ENCODE data around the gene SIGLEC11. TPM values are rescaled to one million over a fixed set of nuclear protein-coding genes. Genes with fewer than 3 reads are reported as not detected.
"Not testable (repeated sequence)": the region's sequence is repeated elsewhere in the genome, so short reads cannot be mapped to it uniquely, and the experiment has no call there.

The SIGLEC11 gene
- total RNA-seq, 2 donors from 2014 or later: 0.32 to 0.45 TPM

DNA sequence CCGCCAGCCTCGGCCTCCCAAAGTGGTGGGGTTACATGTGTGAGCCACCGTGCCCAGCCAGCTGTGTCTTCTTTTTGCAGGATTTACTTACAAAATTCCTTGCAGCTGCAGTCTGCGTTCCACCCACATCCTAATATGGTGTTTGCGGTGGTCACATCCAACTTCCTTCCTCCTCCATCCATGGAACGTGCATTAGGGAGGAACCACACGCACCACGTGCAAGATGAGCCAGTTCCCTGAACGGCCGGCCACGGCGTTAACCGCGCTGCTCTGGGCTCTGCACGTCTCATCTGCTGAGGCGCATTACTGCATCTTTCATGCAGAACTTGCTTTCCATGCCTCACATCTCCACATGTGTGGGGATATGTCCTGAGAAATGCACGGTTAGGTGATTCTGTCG is 13.0 kb upstream of the SIGLEC11 start:
- Histone ChIP-seq H3K4me1 (no peaks in the 10 kb centered on the region), H3K27me3 (peaks cover under 1% of the 10 kb centered on the region), H3K4me3 (no peak overlapping the region), H3K27ac (no peak overlapping the region), H3K9ac (ENCODE audit: low read depth in 2 of 2, low read length in 2 of 2) (peak overlapping the region in 1 of 2 donors; percentile 12), H3K9me3 (no peaks in the 10 kb centered on the region), H3K36me3 (no peaks in the 10 kb centered on the region)
- TF ChIP-seq CTCF (IDR thresholded peaks at IDR 0.05): no peak
- intact Hi-C loops (cut with DNase I): no loop called here
- DNase-seq: no peak

- intact Hi-C loops (cut with DNase I): no loop called here
- Histone ChIP-seq H3K27me3 (peaks cover 8% of the 10 kb centered on the region), H3K4me3 (no peak overlapping the region), H3K9me3 (no peaks in the 10 kb centered on the region), H3K9ac (ENCODE audit: low read depth in 2 of 2, low read length in 2 of 2) (no peak overlapping the region), H3K4me1 (no peaks in the 10 kb centered on the region), H3K27ac (no peak overlapping the region), H3K36me3 (no peaks in the 10 kb centered on the region)
- TF ChIP-seq CTCF (IDR thresholded peaks at IDR 0.05): no peak
- DNase-seq: no peak
Observed at GRCh38 chr19:49972841-49973240, 11.9 kb upstream of the SIGLEC11 start.

- no peak for TF ChIP-seq CTCF (IDR thresholded peaks at IDR 0.05)
- Histone ChIP-seq H3K4me1 (no peaks in the 10 kb centered on the region), H3K9me3 (no peaks in the 10 kb centered on the region), H3K27ac (no peak overlapping the region), H3K36me3 (no peaks in the 10 kb centered on the region), H3K9ac (ENCODE audit: low read depth in 2 of 2, low read length in 2 of 2) (no peak overlapping the region), H3K4me3 (no peak overlapping the region), H3K27me3 (peaks cover 8% of the 10 kb centered on the region)
- intact Hi-C loops (cut with DNase I): no loop called here
- DNase-seq: no peak
Observed at GRCh38 chr19:49971991-49972411, 11.0 kb upstream of the SIGLEC11 start.

- H3K9me3 ChIP-seq; H3K36me3 ChIP-seq; H3K4me1 ChIP-seq; DNase-seq; H3K27me3 ChIP-seq; H3K9ac ChIP-seq (ENCODE audit: low read depth in 2 of 2, low read length in 2 of 2); intact Hi-C loops (cut with DNase I); H3K27ac ChIP-seq; H3K4me3 ChIP-seq: not testable (repeated sequence)
Observed at GRCh38 chr19:49969355-49969754, 8.4 kb upstream of the SIGLEC11 start.

GRCh38 chr19:49968279-49968922 is 7.4 kb upstream of the SIGLEC11 start:
- H3K27me3 ChIP-seq: peaks cover 8% of the 10 kb centered on the region
- H3K9ac ChIP-seq (ENCODE audit: low read depth in 2 of 2, low read length in 2 of 2): no peak overlapping the region
- H3K4me3 ChIP-seq: no peak overlapping the region
- DNase-seq: no peak
- no peaks in the 10 kb centered on the region for H3K4me1 ChIP-seq
- no peaks in the 10 kb centered on the region for H3K36me3 ChIP-seq
- H3K27ac ChIP-seq: no peak overlapping the region
- TF ChIP-seq CTCF (IDR thresholded peaks at IDR 0.05): no peak
- H3K9me3 ChIP-seq: no peaks in the 10 kb centered on the region
- intact Hi-C loops (cut with DNase I): no loop called here

GRCh38 chr19:49959892-49960291 is 1.1 kb downstream of the SIGLEC11 start:
- DNase-seq; H3K9me3 ChIP-seq; H3K36me3 ChIP-seq; H3K27ac ChIP-seq; intact Hi-C loops (cut with DNase I); H3K4me1 ChIP-seq; H3K9ac ChIP-seq (ENCODE audit: low read depth in 2 of 2, low read length in 2 of 2); H3K4me3 ChIP-seq; H3K27me3 ChIP-seq: not testable (repeated sequence)

DNA sequence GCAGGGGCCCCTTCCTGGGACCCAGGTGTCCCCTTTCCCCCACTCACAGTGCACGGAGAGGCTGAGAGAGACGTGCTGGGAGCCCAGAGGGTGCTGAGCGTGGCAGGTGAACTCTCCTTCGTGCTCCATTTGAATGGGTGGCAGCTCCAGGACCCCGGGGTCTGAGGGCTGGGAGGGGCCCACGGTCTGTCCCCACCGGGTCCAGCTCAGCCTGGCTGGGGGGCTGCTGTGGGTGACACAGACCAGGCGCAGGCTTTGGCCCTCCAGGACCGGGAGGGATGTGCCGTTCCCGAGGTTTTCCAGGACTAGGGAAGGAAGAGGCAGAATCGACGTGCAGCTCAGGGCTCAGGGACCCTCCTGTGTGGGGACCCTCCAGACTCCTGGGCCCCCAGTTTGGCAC is 2.4 kb downstream of the SIGLEC11 start:
- H3K27me3 ChIP-seq; DNase-seq; H3K4me3 ChIP-seq; H3K9ac ChIP-seq (ENCODE audit: low read depth in 2 of 2, low read length in 2 of 2); H3K36me3 ChIP-seq; H3K9me3 ChIP-seq; H3K27ac ChIP-seq; intact Hi-C loops (cut with DNase I): not testable (repeated sequence)
- H3K4me1 ChIP-seq: peaks cover 14% of the 10 kb centered on the region

- H3K4me3 ChIP-seq; DNase-seq; H3K9me3 ChIP-seq; H3K27me3 ChIP-seq; H3K9ac ChIP-seq (ENCODE audit: low read depth in 2 of 2, low read length in 2 of 2); H3K27ac ChIP-seq; intact Hi-C loops (cut with DNase I); H3K36me3 ChIP-seq: not testable (repeated sequence)
- peaks cover 14% of the 10 kb centered on the region for H3K4me1 ChIP-seq
Observed at GRCh38 chr19:49958144-49958543, 2.8 kb downstream of the SIGLEC11 start.
